Measurements from ENCODE around the gene JAKMIP2. TPM values are rescaled to one million over a fixed set of nuclear protein-coding genes. Genes with fewer than 3 reads are reported as not detected.

JAKMIP2 gene
- polyA plus RNA-seq, 1 of the 3 experiments (the other 2 are of a cell fraction) = 2.1 TPM

- H3K9ac ChIP-seq = no peak overlapping the region
- TF ChIP-seq SMC3 (IDR thresholded peaks at IDR 0.05; ENCODE audit: low read depth, low read length) (no peak), FOSL2 (IDR thresholded peaks at IDR 0.05; ENCODE audit: borderline replicate concordance, low read depth) (no peak), GABPA (IDR thresholded peaks at IDR 0.05; ENCODE audit: low read depth) (no peak), NRF1 (IDR thresholded peaks at IDR 0.05; ENCODE audit: low read depth, low read length) (no peak), TCF12 (IDR thresholded peaks at IDR 0.05) (no peak), MEF2A (IDR thresholded peaks at IDR 0.05; ENCODE audit: borderline replicate concordance, low read depth) (no peak), ZBTB33 (IDR thresholded peaks at IDR 0.05; ENCODE audit: borderline replicate concordance, low read depth) (no peak), EP300 (IDR thresholded peaks at IDR 0.05; ENCODE audit: borderline replicate concordance in 1 of 2, low read depth in 1 of 2, low read length in 1 of 2) (no peak)
- TF ChIP-seq, protein P1, sequence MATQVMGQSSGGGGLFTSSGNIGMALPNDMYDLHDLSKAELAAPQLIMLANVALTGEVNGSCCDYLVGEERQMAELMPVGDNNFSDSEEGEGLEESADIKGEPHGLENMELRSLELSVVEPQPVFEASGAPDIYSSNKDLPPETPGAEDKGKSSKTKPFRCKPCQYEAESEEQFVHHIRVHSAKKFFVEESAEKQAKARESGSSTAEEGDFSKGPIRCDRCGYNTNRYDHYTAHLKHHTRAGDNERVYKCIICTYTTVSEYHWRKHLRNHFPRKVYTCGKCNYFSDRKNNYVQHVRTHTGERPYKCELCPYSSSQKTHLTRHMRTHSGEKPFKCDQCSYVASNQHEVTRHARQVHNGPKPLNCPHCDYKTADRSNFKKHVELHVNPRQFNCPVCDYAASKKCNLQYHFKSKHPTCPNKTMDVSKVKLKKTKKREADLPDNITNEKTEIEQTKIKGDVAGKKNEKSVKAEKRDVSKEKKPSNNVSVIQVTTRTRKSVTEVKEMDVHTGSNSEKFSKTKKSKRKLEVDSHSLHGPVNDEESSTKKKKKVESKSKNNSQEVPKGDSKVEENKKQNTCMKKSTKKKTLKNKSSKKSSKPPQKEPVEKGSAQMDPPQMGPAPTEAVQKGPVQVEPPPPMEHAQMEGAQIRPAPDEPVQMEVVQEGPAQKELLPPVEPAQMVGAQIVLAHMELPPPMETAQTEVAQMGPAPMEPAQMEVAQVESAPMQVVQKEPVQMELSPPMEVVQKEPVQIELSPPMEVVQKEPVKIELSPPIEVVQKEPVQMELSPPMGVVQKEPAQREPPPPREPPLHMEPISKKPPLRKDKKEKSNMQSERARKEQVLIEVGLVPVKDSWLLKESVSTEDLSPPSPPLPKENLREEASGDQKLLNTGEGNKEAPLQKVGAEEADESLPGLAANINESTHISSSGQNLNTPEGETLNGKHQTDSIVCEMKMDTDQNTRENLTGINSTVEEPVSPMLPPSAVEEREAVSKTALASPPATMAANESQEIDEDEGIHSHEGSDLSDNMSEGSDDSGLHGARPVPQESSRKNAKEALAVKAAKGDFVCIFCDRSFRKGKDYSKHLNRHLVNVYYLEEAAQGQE (IDR thresholded peaks at IDR 0.05; ENCODE audit: low read depth, low read length) = no peak
- TF ChIP-seq, protein P2, sequence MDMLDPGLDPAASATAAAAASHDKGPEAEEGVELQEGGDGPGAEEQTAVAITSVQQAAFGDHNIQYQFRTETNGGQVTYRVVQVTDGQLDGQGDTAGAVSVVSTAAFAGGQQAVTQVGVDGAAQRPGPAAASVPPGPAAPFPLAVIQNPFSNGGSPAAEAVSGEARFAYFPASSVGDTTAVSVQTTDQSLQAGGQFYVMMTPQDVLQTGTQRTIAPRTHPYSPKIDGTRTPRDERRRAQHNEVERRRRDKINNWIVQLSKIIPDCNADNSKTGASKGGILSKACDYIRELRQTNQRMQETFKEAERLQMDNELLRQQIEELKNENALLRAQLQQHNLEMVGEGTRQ (IDR thresholded peaks at IDR 0.05; ENCODE audit: borderline replicate concordance, low read depth, low read length) = no peak
- H3K9me2 ChIP-seq = no peaks in the 10 kb centered on the region
- WGBS (ENCODE audit: low lambda C conversion rate) = 68% methylated on average over 6 of the region's 6 CpGs
- no peaks in the 10 kb centered on the region; a peak in 1 of 4 replicates for H3K4me1 ChIP-seq (ENCODE audit: control insufficient read depth in 1 of 2, insufficient read depth in 2 of 2, low read depth in 1 of 2, low read length in 1 of 2)
- no peak overlapping the region for H3K27ac ChIP-seq (ENCODE audit: low read depth in 2 of 2, low read length in 1 of 2)
- CTCF ChIA-PET = interaction anchor here (1.2 to 4.3 kb wide), 2 partner anchors 39 to 156 kb away, joined by 3 to 13 read pairs; no protein-coding TSS in a partner anchor
- H3K79me2 ChIP-seq (ENCODE audit: insufficient read depth) = no peaks in the 10 kb centered on the region
- no peaks in the 10 kb centered on the region for H3K27me3 ChIP-seq (ENCODE audit: insufficient read depth)
- peaks cover 0 to 5% of the 10 kb centered on the region in 2 experiments for H3K36me3 ChIP-seq (replicated peaks in 1 of 2; ENCODE audit: control insufficient read depth in 1 of 2, insufficient read depth in 2 of 2, low read length in 1 of 2)
- H3K4me3 ChIP-seq (ENCODE audit: low read depth in 2 of 2, low read length in 1 of 2) = no peak overlapping the region
- no peak for DNase-seq
- H4K20me1 ChIP-seq (ENCODE audit: insufficient read depth) = no peaks in the 10 kb centered on the region
- POLR2A ChIA-PET = no interaction called here
- no peaks in the 10 kb centered on the region for H3K9me3 ChIP-seq
- no peak overlapping the region for H2AFZ ChIP-seq (ENCODE audit: low read depth)
- H3F3A ChIP-seq (replicated peaks; ENCODE audit: insufficient read depth) = no peaks in the 10 kb centered on the region
- no peak overlapping the region for H3K4me2 ChIP-seq
Measured at GRCh38 chr5:147666419-147666818, 116.1 kb downstream of the JAKMIP2 start.

DNA sequence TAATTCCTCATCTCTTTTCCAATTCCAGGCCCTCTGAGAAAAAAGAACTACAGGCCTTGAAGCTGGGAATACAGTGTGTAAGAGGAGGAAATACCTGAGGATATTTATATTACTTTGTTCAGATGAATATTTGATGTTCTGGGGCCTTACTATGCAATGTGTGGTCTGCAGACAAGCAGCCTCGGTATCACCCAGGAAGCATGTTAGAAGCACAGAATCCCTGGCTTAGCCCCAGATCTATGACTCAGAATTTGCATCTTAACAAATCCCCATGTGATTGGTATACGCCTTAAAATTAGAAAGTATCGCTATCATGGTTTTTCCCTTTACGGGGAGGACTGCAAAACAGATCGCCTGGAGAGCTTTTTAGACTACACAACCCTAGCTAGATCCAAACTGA lies 121.0 kb downstream of the JAKMIP2 start:
- DNase-seq = no peak
- Histone ChIP-seq H4K20me1 (ENCODE audit: insufficient read depth) (no peaks in the 10 kb centered on the region), H3F3A (replicated peaks; ENCODE audit: insufficient read depth) (no peaks in the 10 kb centered on the region), H3K4me1 (ENCODE audit: control insufficient read depth in 1 of 2, insufficient read depth in 2 of 2, low read depth in 1 of 2, low read length in 1 of 2) (no peaks in the 10 kb centered on the region), H3K27ac (ENCODE audit: low read depth in 2 of 2, low read length in 1 of 2) (no peak overlapping the region), H3K9ac (no peak overlapping the region), H3K79me2 (ENCODE audit: insufficient read depth) (no peaks in the 10 kb centered on the region), H3K27me3 (ENCODE audit: insufficient read depth) (no peaks in the 10 kb centered on the region), H3K4me3 (ENCODE audit: low read depth in 2 of 2, low read length in 1 of 2) (no peak overlapping the region), H3K9me3 (no peaks in the 10 kb centered on the region), H3K4me2 (no peak overlapping the region), H3K9me2 (no peaks in the 10 kb centered on the region), H2AFZ (ENCODE audit: low read depth) (no peak overlapping the region), H3K36me3 (replicated peaks in 1 of 2; ENCODE audit: control insufficient read depth in 1 of 2, insufficient read depth in 2 of 2, low read length in 1 of 2) (peaks cover 0 to 7% of the 10 kb centered on the region in 2 experiments)
- 90% methylated on average over 5 of the region's 5 CpGs for WGBS (ENCODE audit: low lambda C conversion rate)
- ChIA-PET CTCF (interaction anchor here (1.4 kb wide), 1 partner anchor 33 kb away, joined by 6 read pairs; no protein-coding TSS in a partner anchor), POLR2A (no interaction called here)
- TF ChIP-seq NFIC (IDR thresholded peaks at IDR 0.05; ENCODE audit: borderline replicate concordance) (no peak), ELF1 (IDR thresholded peaks at IDR 0.05) (no peak), SMC3 (IDR thresholded peaks at IDR 0.05; ENCODE audit: low read depth, low read length) (no peak), POLR2AphosphoS5 (IDR thresholded peaks at IDR 0.05; ENCODE audit: low read depth, low read length) (no peak), FOXM1 (IDR thresholded peaks at IDR 0.05; ENCODE audit: low read depth) (no peak), NRF1 (IDR thresholded peaks at IDR 0.05; ENCODE audit: low read depth, low read length) (no peak), RXRA (IDR thresholded peaks at IDR 0.05; ENCODE audit: borderline replicate concordance, low read depth) (no peak), EZH2phosphoT487 (IDR thresholded peaks at IDR 0.05; ENCODE audit: borderline replicate concordance, low read depth) (no peak), GATA2 (CRISPR knock-in tag; IDR thresholded peaks at IDR 0.05) (no peak), FOXJ3 (CRISPR knock-in tag; IDR thresholded peaks at IDR 0.05) (no peak)
- TF ChIP-seq, protein P2 (IDR thresholded peaks at IDR 0.05; ENCODE audit: borderline replicate concordance, low read depth, low read length) = no peak
- TF ChIP-seq, protein P3, sequence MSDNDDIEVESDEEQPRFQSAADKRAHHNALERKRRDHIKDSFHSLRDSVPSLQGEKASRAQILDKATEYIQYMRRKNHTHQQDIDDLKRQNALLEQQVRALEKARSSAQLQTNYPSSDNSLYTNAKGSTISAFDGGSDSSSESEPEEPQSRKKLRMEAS (IDR thresholded peaks at IDR 0.05; ENCODE audit: low read depth) = no peak
